ENCODE measurements around the gene CFAP299.
"Not testable (repeated sequence)": the region's sequence is repeated elsewhere in the genome, so short reads cannot be mapped to it uniquely, and the experiment has no call there.

Gene CFAP299

DNA sequence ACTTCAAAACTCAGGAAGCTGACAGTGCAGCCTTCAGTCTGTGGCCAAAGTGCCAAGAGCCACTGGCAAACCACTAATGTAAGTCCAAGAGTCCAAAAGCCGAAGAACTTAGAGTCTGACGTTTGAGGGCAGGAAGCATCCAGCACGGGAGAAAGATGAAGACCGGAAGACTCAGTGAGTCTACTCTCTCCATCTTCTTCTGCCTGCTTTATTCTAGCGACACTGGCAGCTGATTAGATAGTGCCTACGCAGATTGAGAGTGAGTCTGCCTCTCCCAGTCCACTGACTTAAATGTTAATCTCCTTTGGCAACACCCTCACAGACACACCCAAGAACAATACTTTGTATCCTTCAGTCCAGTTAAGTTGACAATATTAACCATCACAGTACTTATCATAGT, 414.0 kb downstream of the CFAP299 start:
- not testable (repeated sequence) for DNase-seq

GRCh38 chr4:80751200-80751599, 415.7 kb downstream of the CFAP299 start:
- no peak for DNase-seq

GRCh38 chr4:80767944-80768343, 432.4 kb downstream of the CFAP299 start:
- DNase-seq = no peak

GRCh38 chr4:80776168-80776567, 440.6 kb downstream of the CFAP299 start:
- DNase-seq = no peak

GRCh38 chr4:80781431-80781830, 445.9 kb downstream of the CFAP299 start:
- DNase-seq = no peak

- DNase-seq = no peak
Observed at GRCh38 chr4:80787306-80787705, 451.8 kb downstream of the CFAP299 start.

- DNase-seq = no peak
Observed at GRCh38 chr4:80788798-80789197, 453.3 kb downstream of the CFAP299 start.

DNA sequence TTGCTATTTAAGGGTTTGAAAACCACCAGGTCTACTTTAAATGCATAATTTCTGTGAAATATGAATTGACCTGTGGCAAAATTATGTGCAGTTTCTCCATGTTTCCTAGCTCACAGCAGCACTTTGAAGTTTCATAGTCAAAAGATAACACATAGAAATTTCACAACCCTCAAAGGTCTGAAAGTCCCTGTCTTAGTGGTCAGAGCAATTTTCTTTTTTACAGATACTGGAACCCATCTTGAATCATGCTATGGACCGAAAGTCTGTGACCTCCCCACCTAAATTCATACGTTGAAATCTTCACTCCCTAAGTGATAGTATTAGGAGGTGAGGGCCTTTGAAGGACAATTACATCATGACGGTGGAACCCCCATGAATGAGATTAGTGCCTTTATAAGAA, 454.6 kb downstream of the CFAP299 start:
- no peak for DNase-seq

DNA sequence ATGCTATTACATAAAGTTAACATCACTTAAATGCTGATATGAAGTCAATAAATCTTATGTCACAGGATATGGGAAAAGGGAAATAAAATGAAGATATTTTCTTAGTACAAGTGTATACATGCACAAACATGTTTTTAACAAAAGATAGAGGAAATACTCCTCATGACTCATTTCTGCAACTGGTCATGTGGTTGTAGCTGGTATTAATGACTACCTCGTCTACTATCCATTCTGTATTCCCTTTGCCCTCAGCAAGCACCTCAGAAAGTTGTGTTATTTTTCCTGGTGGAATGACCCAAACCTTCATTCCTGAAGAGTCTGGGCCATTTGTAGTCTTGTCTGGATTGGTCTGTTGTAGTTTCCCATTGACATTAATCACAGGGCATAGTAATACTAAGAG, 458.1 kb downstream of the CFAP299 start:
- DNase-seq = not testable (repeated sequence)

DNA sequence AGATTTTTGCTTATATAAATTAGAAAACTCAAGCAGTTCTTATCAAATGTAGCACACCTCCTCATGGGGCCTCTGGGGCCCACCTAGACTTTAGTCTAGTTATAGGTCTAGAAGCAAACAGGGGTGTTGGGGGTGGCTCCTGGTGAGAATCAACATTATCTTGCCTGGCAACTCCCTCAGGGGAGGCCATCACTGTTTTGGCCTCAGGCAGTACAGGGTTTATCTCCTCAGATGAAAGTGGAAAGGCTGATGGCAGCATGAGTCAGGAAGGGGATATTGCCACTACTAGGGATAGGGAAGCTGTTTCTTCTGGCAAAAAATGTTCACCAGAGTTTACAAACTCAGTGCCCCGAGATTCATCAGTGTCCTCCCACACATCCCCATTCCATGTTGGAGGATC, 462.6 kb downstream of the CFAP299 start:
- DNase-seq = no peak

DNA sequence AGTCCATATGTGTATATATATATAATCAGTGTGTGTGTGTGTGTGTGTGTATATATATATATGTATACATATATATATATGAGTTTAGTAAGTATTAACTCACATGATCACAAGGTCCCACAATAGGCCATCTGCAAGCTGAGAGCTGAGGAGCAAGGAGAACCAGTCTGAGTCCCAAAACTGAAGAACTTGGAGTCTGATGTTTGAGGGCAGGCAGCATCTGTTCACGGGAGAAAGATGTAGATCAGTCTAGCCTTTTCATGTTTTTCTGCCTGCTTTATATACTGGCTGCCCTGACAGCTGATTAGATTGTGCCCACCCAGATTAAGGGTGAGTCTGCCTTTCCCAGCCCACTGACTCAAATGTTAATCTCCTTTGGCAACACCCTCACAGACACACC, 465.2 kb downstream of the CFAP299 start:
- not testable (repeated sequence) for DNase-seq

DNA sequence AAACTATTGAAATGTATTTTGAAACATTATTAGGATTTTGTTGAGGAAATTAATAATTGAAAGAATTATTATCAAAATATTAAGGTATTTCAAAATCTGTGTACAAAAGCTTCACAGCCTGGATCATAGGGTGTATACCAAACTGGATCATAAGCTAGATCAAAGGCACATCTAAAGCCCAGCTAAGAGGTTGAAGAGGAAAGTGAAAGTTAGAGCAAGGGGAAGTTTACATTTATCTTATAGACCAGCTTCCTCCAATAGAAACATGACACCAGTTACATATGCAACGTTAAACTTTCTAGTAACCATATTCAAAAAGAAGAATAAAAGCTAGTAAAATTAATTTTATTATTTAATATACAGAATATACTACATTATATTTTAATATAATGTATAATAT, 467.8 kb downstream of the CFAP299 start:
- DNase-seq = no peak

DNA sequence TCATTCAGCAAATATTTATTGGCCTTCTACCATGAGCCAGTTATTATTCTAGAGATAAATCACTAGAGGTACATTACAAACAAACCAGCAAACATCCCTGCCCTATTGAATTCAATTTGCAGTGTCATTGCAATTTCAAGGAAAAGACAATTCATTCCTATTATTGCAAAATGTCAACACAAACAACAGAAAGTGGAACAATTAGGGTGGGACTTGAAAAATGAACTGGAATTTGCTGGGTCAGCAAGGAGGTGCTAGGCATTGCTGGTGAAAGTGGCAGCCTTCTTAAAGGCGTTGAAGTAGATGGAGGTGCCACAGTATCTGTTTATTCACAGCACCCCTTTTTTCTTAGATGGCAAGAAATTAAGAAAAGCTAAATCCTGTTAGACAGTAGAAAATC, 470.9 kb downstream of the CFAP299 start:
- no peak for DNase-seq

DNA sequence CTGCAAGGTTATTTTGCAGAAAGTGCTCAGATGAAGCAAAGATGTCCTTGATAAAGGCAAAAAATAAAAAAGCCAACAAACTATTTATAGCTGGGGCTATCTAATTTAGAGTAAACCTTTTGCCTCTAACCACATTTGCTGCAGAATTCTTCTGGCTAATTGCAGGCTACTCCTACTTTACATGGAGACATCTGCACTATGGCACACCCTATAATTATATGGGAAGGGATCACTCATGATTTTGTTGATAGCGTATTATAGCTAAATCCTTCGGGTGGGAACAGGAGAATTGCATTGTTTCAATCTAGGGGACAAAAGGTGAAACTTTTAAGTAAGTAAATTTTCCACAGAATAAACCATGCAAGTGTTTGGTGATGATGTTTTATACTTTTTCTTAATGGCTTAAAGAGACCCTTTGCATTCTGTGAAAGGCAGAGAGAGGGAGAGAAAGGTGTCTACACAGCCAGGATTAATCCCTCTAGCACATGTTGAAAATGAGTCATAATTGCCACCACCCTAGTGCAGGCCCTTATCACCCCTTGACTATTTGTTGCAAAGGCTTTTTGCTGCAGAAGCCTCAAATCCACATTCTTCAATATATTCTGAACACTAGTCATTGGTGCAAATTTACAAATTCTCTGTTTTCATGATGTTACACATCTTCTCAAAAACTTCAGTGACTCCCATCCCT, 473.7 kb downstream of the CFAP299 start:
- no peak for DNase-seq

DNA sequence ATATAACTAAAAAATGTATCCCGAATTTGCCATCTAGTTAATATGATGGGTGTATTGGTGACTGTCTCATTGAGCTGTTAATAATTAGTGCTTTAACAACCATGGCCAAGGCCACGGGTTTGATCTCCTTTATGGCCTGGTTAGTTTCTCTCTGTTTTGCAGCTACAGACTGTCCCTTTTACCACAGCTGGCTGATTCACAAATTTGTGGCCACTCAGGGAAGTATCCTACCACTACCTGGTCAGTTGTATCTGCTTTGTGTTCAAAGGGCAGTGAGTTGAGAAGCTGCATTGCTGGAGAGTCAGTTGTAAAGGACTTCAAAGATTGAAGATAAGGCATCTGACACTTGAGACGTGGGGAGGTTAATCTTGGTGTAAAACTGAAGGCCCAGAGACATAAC, 475.9 kb downstream of the CFAP299 start:
- DNase-seq = no peak

GRCh38 chr4:80812145-80812544, 476.6 kb downstream of the CFAP299 start:
- DNase-seq = no peak

DNA sequence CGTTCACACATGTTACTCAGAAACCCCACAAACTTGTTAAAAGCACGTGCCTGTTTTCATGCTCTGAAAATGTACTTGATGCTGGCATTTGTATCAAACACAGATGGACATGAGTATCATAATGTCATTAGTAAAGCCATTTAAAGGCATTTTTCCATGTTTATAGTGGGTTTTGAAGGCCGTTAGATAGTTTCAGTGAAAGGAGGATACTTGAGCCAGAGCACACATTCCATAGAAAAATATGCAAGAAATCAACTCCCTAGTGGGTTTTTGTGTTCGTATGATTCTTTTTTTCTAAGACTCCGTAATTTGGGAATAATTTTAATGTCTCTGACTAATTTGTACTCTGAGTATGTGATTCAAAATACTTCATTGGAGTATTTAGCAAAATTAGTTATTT, 478.7 kb downstream of the CFAP299 start:
- no peak for DNase-seq

GRCh38 chr4:80831383-80832361, 496.1 kb downstream of the CFAP299 start:
- DNase-seq = no peak

DNA sequence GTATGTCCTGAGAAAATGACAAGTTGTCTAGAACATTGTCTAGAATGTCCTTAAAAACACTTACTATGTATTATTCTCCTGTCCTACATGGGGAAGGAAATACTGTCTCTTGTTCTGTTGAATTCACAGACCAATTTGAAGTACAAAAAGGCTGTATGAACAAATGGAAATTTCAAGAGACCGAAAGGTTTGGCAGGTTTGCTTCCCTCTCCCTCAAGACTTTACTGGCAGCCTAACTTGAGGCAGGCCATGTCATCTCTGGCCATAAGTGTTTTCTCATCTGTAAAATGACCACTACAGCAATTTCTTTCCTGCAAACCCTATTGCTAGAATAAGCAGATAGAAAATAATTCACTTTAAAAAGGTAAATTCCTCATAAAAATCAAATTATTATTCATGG, 503.8 kb downstream of the CFAP299 start:
- DNase-seq = no peak

- DNase-seq = no peak
Observed at GRCh38 chr4:80839792-80840191, 504.3 kb downstream of the CFAP299 start.

DNA sequence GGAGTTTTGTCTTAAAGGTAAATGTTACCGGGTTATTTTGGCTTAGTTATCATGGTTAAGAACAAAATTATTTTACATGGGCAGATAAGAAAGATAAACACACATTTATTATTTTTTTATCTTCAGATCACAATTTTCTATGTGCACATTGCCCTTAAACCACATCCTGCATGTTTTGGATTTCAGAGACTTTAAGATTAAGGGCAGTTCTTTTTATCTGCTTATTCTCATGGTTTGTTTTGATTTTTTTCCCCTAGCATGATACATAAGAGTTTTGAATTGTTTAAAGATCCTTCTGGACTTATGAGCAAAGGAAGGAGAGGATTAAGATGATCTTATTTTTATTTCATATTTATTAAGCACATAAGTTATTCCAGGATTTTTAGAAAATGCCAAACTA, 504.9 kb downstream of the CFAP299 start:
- no peak for DNase-seq

GRCh38 chr4:80841587-80842281, 506.2 kb downstream of the CFAP299 start:
- no peak for DNase-seq

- DNase-seq = no peak
Observed at GRCh38 chr4:80846210-80846609, 510.7 kb downstream of the CFAP299 start.

DNA sequence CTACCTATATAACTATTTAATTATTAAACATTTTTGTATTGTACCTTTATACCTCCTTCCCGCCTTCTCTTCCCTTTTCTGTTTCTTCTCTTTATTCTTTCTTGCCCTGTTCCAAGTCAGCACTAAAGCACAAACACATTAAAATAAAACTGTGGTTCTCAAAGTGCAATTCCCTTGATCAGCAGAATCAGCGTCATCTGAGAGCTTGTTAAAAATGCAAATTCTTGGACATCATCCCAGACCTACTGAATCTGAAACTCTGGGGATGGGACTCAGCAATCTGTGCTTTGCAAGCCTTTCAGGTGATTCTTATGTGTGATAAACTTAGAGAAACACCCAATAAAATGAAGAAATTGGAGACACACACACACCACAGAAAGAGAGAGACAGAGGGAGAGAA, 516.5 kb downstream of the CFAP299 start:
- DNase-seq = no peak

Data from stimulated activated CD4-positive, alpha-beta T cell treated with anti-CD3 and anti-CD28 coated beads, Interleukin-12 subunit alpha, Interleukin-12 subunit beta, amount 100 ng/mL, for 4 hours (primary cell).